Caco-2 (cell line): ENCODE data around the gene FHIT. TPM values are rescaled to one million over a fixed set of nuclear protein-coding genes. Genes with fewer than 3 reads are reported as not detected.

Source experiments
- BruUV-seq: library from RNA; stranded (reverse); fragments of 400-500 nt; replicated peaks from 2 replicates; lab custom pipeline; 2021; lab: Mats Ljungman, UMichigan
- CTCF ChIA-PET: fragments of 300-600 bp; sonication (Branson Sonifier 250); formaldehyde crosslinking; loops from one replicate; lab custom pipeline; 2022; ENCODE audit warnings: antibody characterized with exemption; lab: Charles Lee
- POLR2A ChIA-PET: fragments of 300-600 bp; sonication (Branson Sonifier 250); formaldehyde crosslinking; loops from one replicate; lab custom pipeline; 2022; ENCODE audit warnings: antibody characterized with exemption; lab: Charles Lee
- DNase-seq, 2 experiments: peaks; one replicate each; pipeline versions ENCODE4 v3.0.0 to v3.0.0-alpha.2; 2020 to 2022
- H3K27me3 ChIP-seq: replicated peaks from 2 replicates; pipeline ENCODE4 v1.6.0; 2011; ENCODE audit warnings: low read length; ENCODE audit not compliant: control insufficient read depth, insufficient read depth
- H3K36me3 ChIP-seq: 2 replicates; pipeline ENCODE4 v1.5.1; 2011; ENCODE audit warnings: low read length; ENCODE audit not compliant: control insufficient read depth, insufficient read depth
- H3K4me1 ChIP-seq: fragments of 250-450 bp; sonication (Bioruptor Pico); 2 replicates; pipeline ENCODE4 v1.5.1; 2020; ENCODE audit warnings: mild to moderate bottlenecking
- H3K4me3 ChIP-seq: 2 replicates; pipeline ENCODE4 v1.5.1; 2011; ENCODE audit warnings: low read depth, mild to moderate bottlenecking, control low read depth, low read length
- H3K9me3 ChIP-seq: fragments of 250-450 bp; sonication (Bioruptor Pico); 2 replicates; pipeline ENCODE4 v1.5.1; 2020; ENCODE audit warnings: mild to moderate bottlenecking, moderate library complexity
- H3K27ac Mint-ChIP-seq: one replicate; pipeline ENCODE4 v1.8.0; 2022; ENCODE audit warnings: mixed read lengths; ENCODE audit not compliant: unreplicated experiment
- H3K27me3 Mint-ChIP-seq: one replicate; pipeline ENCODE4 v1.8.0; 2022; ENCODE audit warnings: mixed read lengths; ENCODE audit not compliant: insufficient read depth, unreplicated experiment
- H3K36me3 Mint-ChIP-seq: one replicate; pipeline ENCODE4 v1.8.0; 2022; ENCODE audit warnings: mild to moderate bottlenecking, mixed read lengths; ENCODE audit not compliant: insufficient read depth, unreplicated experiment
- H3K4me1 Mint-ChIP-seq: one replicate; pipeline ENCODE4 v1.8.0; 2022; ENCODE audit warnings: low read depth, mixed read lengths; ENCODE audit not compliant: unreplicated experiment
- H3K4me3 Mint-ChIP-seq: one replicate; pipeline ENCODE4 v1.8.0; 2022; ENCODE audit warnings: mild to moderate bottlenecking, moderate library complexity, mixed read lengths; ENCODE audit not compliant: unreplicated experiment
- H3K9me3 Mint-ChIP-seq: one replicate; pipeline ENCODE4 v1.8.0; 2022; ENCODE audit warnings: mixed read lengths; ENCODE audit not compliant: unreplicated experiment
- CTCF ChIP-seq, 2 experiments: fragments of 200-600 bp in 1 of 2; IDR thresholded peaks; 1 replicate in 1 of 2; 2 replicates in 1 of 2; pipeline versions ENCODE4 v1.5.1 to v1.8.0; 2011 to 2022; ENCODE audit warnings: antibody characterized with exemption in 1 of 2, control low read depth in 1 of 2, inconsistent platforms in 1 of 2, low read depth in 1 of 2, low read length in 1 of 2, mild to moderate bottlenecking in 1 of 2, moderate library complexity in 1 of 2; ENCODE audit not compliant: insufficient read depth in 1 of 2, severe bottlenecking in 1 of 2, unreplicated experiment in 1 of 2
- intact Hi-C: fragments of 100-400 bp; cut with micrococcal nuclease; formaldehyde crosslinking; loops from one replicate; pipeline ENCODE4 v1.10.0; 2022; ENCODE audit not compliant: unreplicated experiment
- microRNA-seq: library from miRNA; unstranded; fragments of <30 nt; microRNA quantifications from one replicate; pipeline ENCODE4 v1.2.0, GENCODE V29; 2022
- total RNA-seq: library from RNA; stranded (reverse); gene quantifications from 2 replicates; pipeline ENCODE4 v1.2.3, GENCODE V29; 2022

Gene FHIT
- total RNA-seq, 1 experiment from 2014 or later, result 8.3 TPM

GRCh38 chr3:59708202-59708601 is 1543.0 kb downstream of the FHIT start:
- H3K27me3 Mint-ChIP-seq, result peaks cover 6% of the 10 kb centered on the region
- TF ChIP-seq CTCF (IDR thresholded peaks at IDR 0.05; ENCODE audit: insufficient read depth in 1 of 2, low read depth in 1 of 2, low read length in 1 of 2, severe bottlenecking in 1 of 2, unreplicated experiment in 1 of 2), result no peak
- CTCF ChIA-PET, result no interaction called here

DNA sequence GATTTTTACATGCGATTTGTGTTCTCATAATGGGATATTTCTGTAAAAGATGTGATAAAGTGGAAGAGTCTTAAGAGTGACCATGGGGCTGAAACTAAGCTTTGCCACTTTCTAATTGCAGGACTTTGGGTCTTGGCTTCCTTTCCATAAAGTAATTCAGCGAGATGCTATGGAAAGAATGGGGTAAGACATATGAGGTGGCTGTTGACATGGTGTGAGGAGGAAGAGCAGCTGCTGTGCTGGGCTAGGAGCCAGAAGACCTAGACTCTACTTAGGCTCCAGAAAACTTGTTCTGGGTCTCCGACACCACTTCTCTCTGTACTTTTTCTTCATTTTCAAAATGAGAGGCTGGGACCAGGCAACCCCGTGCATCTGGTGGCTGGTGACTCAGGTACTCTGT is 1547.0 kb downstream of the FHIT start:
- Mint-ChIP-seq H3K27ac (no peak overlapping the region), H3K36me3 (no peaks in the 10 kb centered on the region), H3K9me3 (no peaks in the 10 kb centered on the region), H3K4me3 (no peak overlapping the region), H3K27me3 (no peaks in the 10 kb centered on the region), H3K4me1 (no peaks in the 10 kb centered on the region)
- no TSS peak for BruUV-seq
- intact Hi-C loops, result no loop called here
- no peak for DNase-seq
- no peak overlapping the region for H3K4me3 ChIP-seq
- POLR2A ChIA-PET, result no interaction called here
- CTCF ChIA-PET, result no interaction called here
- H3K27me3 ChIP-seq, result no peaks in the 10 kb centered on the region; the same call in none of the 2 replicates
- H3K9me3 ChIP-seq, result no peaks in the 10 kb centered on the region
- H3K36me3 ChIP-seq, result no peaks in the 10 kb centered on the region
- no peak for TF ChIP-seq CTCF (IDR thresholded peaks at IDR 0.05; ENCODE audit: insufficient read depth in 1 of 2, low read depth in 1 of 2, low read length in 1 of 2, severe bottlenecking in 1 of 2, unreplicated experiment in 1 of 2)
- H3K4me1 ChIP-seq, result no peaks in the 10 kb centered on the region

More at GRCh38 chr3:59708202-59708601, 1543.0 kb downstream of the FHIT start:
- no peaks in the 10 kb centered on the region for H3K9me3 Mint-ChIP-seq
- H3K4me3 Mint-ChIP-seq, result no peak overlapping the region
- POLR2A ChIA-PET, result no interaction called here
- intact Hi-C loops, result no loop called here
- H3K27ac Mint-ChIP-seq, result no peak overlapping the region
- no TSS peak for BruUV-seq
- no peaks in the 10 kb centered on the region for H3K4me1 Mint-ChIP-seq
- H3K27me3 ChIP-seq, result no peaks in the 10 kb centered on the region; the same call in none of the 2 replicates
- no peaks in the 10 kb centered on the region for H3K9me3 ChIP-seq
- no peaks in the 10 kb centered on the region for H3K4me1 ChIP-seq
- H3K36me3 ChIP-seq, result no peaks in the 10 kb centered on the region
- H3K4me3 ChIP-seq, result no peak overlapping the region
- no peak for DNase-seq
- no peaks in the 10 kb centered on the region for H3K36me3 Mint-ChIP-seq

GRCh38 chr3:59699648-59700320 is 1551.5 kb downstream of the FHIT start:
- H3K27me3 ChIP-seq, result no peaks in the 10 kb centered on the region; the same call in 1 of the 2 replicates
- H3K4me3 ChIP-seq, result no peak overlapping the region
- H3K4me3 Mint-ChIP-seq, result no peak overlapping the region
- H3K36me3 ChIP-seq, result no peaks in the 10 kb centered on the region
- H3K27me3 Mint-ChIP-seq, result peaks cover 2% of the 10 kb centered on the region
- H3K9me3 ChIP-seq, result no peaks in the 10 kb centered on the region
- H3K27ac Mint-ChIP-seq, result no peak overlapping the region
- intact Hi-C loops, result no loop called here
- CTCF ChIA-PET, result interaction anchor here (0.6 kb wide), 1 partner anchor 73 kb away, joined by 3 read pairs; no protein-coding TSS in a partner anchor
- no peak for TF ChIP-seq CTCF (IDR thresholded peaks at IDR 0.05; ENCODE audit: insufficient read depth in 1 of 2, low read depth in 1 of 2, low read length in 1 of 2, severe bottlenecking in 1 of 2, unreplicated experiment in 1 of 2)
- no peaks in the 10 kb centered on the region for H3K4me1 Mint-ChIP-seq
- no TSS peak for BruUV-seq
- H3K9me3 Mint-ChIP-seq, result no peaks in the 10 kb centered on the region
- no peaks in the 10 kb centered on the region for H3K4me1 ChIP-seq
- H3K36me3 Mint-ChIP-seq, result no peaks in the 10 kb centered on the region
- POLR2A ChIA-PET, result interaction anchor here (0.6 kb wide), 1 partner anchor 32 kb away, joined by 10 read pairs; no protein-coding TSS in a partner anchor
- no peak for DNase-seq

Small RNA genes lying within 50 kb of the gene (microRNA-seq; reads per million reads assigned to microRNA genes)
- not detected for gene MIR548BB
